Loucy (cell line): ENCODE measurements around the gene C10orf67.

Experiments
- EZH2phosphoT487 ChIP-seq: fragments of 200-600 bp; IDR thresholded peaks from 2 replicates; pipeline ENCODE4 v1.6.1; 2018; ENCODE audit warnings: antibody characterized with exemption, mild to moderate bottlenecking, moderate library complexity, borderline replicate concordance
- TF ChIP-seq, protein P1 (sequence below): fragments of 200-600 bp; sonication (generic); conservative IDR thresholded peaks from 2 replicates; pipeline ENCODE4 v1.5.1; 2014; ENCODE audit warnings: mild to moderate bottlenecking, antibody characterized with exemption, low read length

DNA sequence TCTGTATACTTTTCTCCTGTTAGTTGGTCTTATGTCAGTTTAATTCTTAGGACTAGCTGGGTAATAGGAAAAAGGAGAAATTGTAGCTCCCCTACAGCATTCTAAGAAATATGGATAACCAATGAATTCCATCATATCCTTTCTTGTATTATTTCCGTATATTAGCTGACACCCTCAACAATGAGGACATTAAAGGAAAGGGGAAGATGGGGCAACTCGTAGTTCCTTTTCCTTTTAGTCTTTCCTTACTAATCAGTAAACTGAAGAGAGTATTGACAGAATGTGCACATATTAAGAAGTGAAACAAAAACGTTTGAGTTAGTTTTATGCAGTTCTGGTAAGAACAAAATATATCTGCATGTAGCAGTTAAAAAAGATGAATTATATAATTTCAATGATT lies 35.1 kb upstream of the C10orf67 start:
- TF ChIP-seq, protein P1, sequence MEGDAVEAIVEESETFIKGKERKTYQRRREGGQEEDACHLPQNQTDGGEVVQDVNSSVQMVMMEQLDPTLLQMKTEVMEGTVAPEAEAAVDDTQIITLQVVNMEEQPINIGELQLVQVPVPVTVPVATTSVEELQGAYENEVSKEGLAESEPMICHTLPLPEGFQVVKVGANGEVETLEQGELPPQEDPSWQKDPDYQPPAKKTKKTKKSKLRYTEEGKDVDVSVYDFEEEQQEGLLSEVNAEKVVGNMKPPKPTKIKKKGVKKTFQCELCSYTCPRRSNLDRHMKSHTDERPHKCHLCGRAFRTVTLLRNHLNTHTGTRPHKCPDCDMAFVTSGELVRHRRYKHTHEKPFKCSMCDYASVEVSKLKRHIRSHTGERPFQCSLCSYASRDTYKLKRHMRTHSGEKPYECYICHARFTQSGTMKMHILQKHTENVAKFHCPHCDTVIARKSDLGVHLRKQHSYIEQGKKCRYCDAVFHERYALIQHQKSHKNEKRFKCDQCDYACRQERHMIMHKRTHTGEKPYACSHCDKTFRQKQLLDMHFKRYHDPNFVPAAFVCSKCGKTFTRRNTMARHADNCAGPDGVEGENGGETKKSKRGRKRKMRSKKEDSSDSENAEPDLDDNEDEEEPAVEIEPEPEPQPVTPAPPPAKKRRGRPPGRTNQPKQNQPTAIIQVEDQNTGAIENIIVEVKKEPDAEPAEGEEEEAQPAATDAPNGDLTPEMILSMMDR = no peak
- TF ChIP-seq EZH2phosphoT487 = no peak
